Naive thymus-derived CD4-positive, alpha-beta T cell (primary cell): ENCODE results near the gene RDH13. TPM values are rescaled to one million over a fixed set of nuclear protein-coding genes. Genes with fewer than 3 reads are reported as not detected.

ENCODE experiments used
- ATAC-seq: fragments of 150-1000 bp; cut with Tn5 transposase; 2 replicates; pipeline ENCODE4 v1.10.0; 2021; ENCODE audit warnings: mild to moderate bottlenecking, moderate library complexity
- CTCF ChIA-PET: fragments of 350-600 bp; sonication (Branson Sonifier 250); formaldehyde crosslinking; loops from one replicate; lab custom pipeline; 2021; ENCODE audit warnings: antibody characterized with exemption; lab: Charles Lee
- POLR2A ChIA-PET: fragments of 350-600 bp; sonication (Branson Sonifier 250); formaldehyde crosslinking; loops from one replicate; lab custom pipeline; 2021; ENCODE audit warnings: antibody characterized with exemption, inconsistent platforms; lab: Charles Lee
- DNase-seq, 9 donors: peaks; one replicate each; pipeline versions ENCODE4 v3.0.0 to v3.0.0-alpha.2; 2020 to 2022; ENCODE audit warnings: mixed read lengths in 1 of 9
- H3K27ac ChIP-seq: one replicate; pipeline ENCODE4 v1.7.0; 2013; ENCODE audit warnings: mild to moderate bottlenecking, low read depth, low read length, moderate library complexity
- H3K27me3 ChIP-seq, 2 donors: one replicate each; pipeline ENCODE4 v1.7.0; 2013; ENCODE audit warnings: low read length in 2 of 2, mild to moderate bottlenecking in 2 of 2, moderate library complexity in 2 of 2; ENCODE audit not compliant: control insufficient read depth in 2 of 2, insufficient read depth in 2 of 2
- H3K36me3 ChIP-seq, 3 experiments: 1 replicate in 2 of 3; 2 replicates in 1 of 3; pipeline ENCODE4 v1.7.0; 2013; ENCODE audit warnings: low read length in 3 of 3, mild to moderate bottlenecking in 3 of 3, moderate library complexity in 1 of 3; ENCODE audit not compliant: insufficient read depth in 3 of 3, control insufficient read depth in 2 of 3
- H3K4me1 ChIP-seq, 2 donors: one replicate each; pipeline ENCODE4 v1.7.0; 2013; ENCODE audit warnings: low read length in 2 of 2, mild to moderate bottlenecking in 2 of 2, moderate library complexity in 1 of 2; ENCODE audit not compliant: control insufficient read depth in 2 of 2, insufficient read depth in 2 of 2
- H3K4me3 ChIP-seq: 2 replicates; pipeline ENCODE4 v1.7.0; 2013; ENCODE audit warnings: mild to moderate bottlenecking, low read length
- H3K9me3 ChIP-seq, 3 experiments: 1 replicate in 2 of 3; 2 replicates in 1 of 3; pipeline ENCODE4 v1.7.0; 2013; ENCODE audit warnings: low read length in 3 of 3; ENCODE audit not compliant: control insufficient read depth in 2 of 3
- H3K27ac Mint-ChIP-seq, 9 donors: one replicate each; pipeline ENCODE4 v1.8.0; 2020 to 2022; ENCODE audit warnings: mixed read lengths in 9 of 9, mild to moderate bottlenecking in 8 of 9, moderate library complexity in 5 of 9, inconsistent platforms in 2 of 9
- H3K27me3 Mint-ChIP-seq, 5 donors: one replicate each; pipeline ENCODE4 v1.8.0; 2021 to 2022; ENCODE audit warnings: mixed read lengths in 5 of 5, mild to moderate bottlenecking in 1 of 5
- H3K36me3 Mint-ChIP-seq, 5 donors: one replicate each; pipeline ENCODE4 v1.8.0; 2020 to 2022; ENCODE audit warnings: mixed read lengths in 5 of 5, mild to moderate bottlenecking in 3 of 5, inconsistent platforms in 1 of 5
- H3K4me1 Mint-ChIP-seq, 7 donors: one replicate each; pipeline ENCODE4 v1.8.0; 2020 to 2022; ENCODE audit warnings: mixed read lengths in 7 of 7, mild to moderate bottlenecking in 3 of 7, inconsistent platforms in 1 of 7
- H3K4me3 Mint-ChIP-seq, 10 donors: one replicate each; pipeline ENCODE4 v1.8.0; 2020 to 2022; ENCODE audit warnings: mild to moderate bottlenecking in 10 of 10, mixed read lengths in 10 of 10, moderate library complexity in 6 of 10, inconsistent platforms in 2 of 10
- H3K9me3 Mint-ChIP-seq, 11 donors: one replicate each; pipeline ENCODE4 v1.8.0; 2020 to 2022; ENCODE audit warnings: mixed read lengths in 11 of 11, mild to moderate bottlenecking in 4 of 11, inconsistent platforms in 1 of 11, moderate library complexity in 1 of 11
- intact Hi-C, 2 donors: fragments of 100-400 bp; cut with micrococcal nuclease; formaldehyde crosslinking; loops; one replicate each; pipeline ENCODE4 v1.15.1; 2023
- polyA plus RNA-seq, 2 donors: library from polyadenylated mRNA; unstranded; fragments of 300-500 nt; fragmentation: Illumina TruSeq; gene quantifications; one replicate each; pipeline ENCODE4 v1.2.3, GENCODE V29; 2021
- total RNA-seq, 6 experiments: library from RNA in 5 of 6; stranded (reverse) in 5 of 6; gene quantifications; 1 replicate in 5 of 6; 2 replicates in 1 of 6; pipeline ENCODE4 v1.2.3 and lab custom pipeline; 2021 to 2026

Gene RDH13
- total and polyA plus RNA-seq, 7 experiments from 2014 or later = 9.4 to 24.8 (median 19.0) TPM

- Mint-ChIP-seq H3K27ac (no peak overlapping the region), H3K4me1 (peaks cover 0 to 4% (median 0%) of the 10 kb centered on the region in 7 donors), H3K4me3 (no peak overlapping the region), H3K9me3 (no peaks in the 10 kb centered on the region), H3K36me3 (peaks cover 4 to 44% (median 15%) of the 10 kb centered on the region in 5 donors), H3K27me3 (no peaks in the 10 kb centered on the region)
- no peak overlapping the region for H3K27ac ChIP-seq
- H3K4me3 ChIP-seq = no peak overlapping the region
- no peaks in the 10 kb centered on the region for H3K4me1 ChIP-seq
- ChIA-PET POLR2A (interaction anchor here (0.6 kb wide), 1 partner anchor 597 kb away, joined by 3 read pairs; no protein-coding TSS in a partner anchor), CTCF (interaction anchor here (0.6 kb wide), 1 partner anchor 66 kb away, joined by 4 read pairs; no protein-coding TSS in a partner anchor)
- no peaks in the 10 kb centered on the region for H3K27me3 ChIP-seq
- H3K9me3 ChIP-seq = no peaks in the 10 kb centered on the region
- peaks cover 0 to 75% (median 5%) of the 10 kb centered on the region in 3 experiments for H3K36me3 ChIP-seq
- ATAC-seq (no peak), DNase-seq (no peak)
- intact Hi-C loops = no loop called here
Observed at GRCh38 chr19:55050749-55051532, 12.0 kb downstream of the RDH13 start.

- Histone ChIP-seq H3K9me3 (no peaks in the 10 kb centered on the region), H3K4me3 (no peak overlapping the region), H3K27ac (no peak overlapping the region), H3K4me1 (no peaks in the 10 kb centered on the region), H3K27me3 (no peaks in the 10 kb centered on the region), H3K36me3 (peaks cover 0 to 77% (median 5%) of the 10 kb centered on the region in 3 experiments)
- POLR2A ChIA-PET = no interaction called here
- Mint-ChIP-seq H3K4me1 (peaks cover 0 to 5% (median 0%) of the 10 kb centered on the region in 7 donors), H3K9me3 (no peaks in the 10 kb centered on the region), H3K27me3 (no peaks in the 10 kb centered on the region), H3K36me3 (peaks cover 4 to 45% (median 14%) of the 10 kb centered on the region in 5 donors), H3K4me3 (no peak overlapping the region), H3K27ac (no peak overlapping the region)
- CTCF ChIA-PET = no interaction called here
- ATAC-seq (no peak), DNase-seq (no peak)
- intact Hi-C loops = no loop called here
Observed at GRCh38 chr19:55048446-55048845, 14.5 kb downstream of the RDH13 start.

DNA sequence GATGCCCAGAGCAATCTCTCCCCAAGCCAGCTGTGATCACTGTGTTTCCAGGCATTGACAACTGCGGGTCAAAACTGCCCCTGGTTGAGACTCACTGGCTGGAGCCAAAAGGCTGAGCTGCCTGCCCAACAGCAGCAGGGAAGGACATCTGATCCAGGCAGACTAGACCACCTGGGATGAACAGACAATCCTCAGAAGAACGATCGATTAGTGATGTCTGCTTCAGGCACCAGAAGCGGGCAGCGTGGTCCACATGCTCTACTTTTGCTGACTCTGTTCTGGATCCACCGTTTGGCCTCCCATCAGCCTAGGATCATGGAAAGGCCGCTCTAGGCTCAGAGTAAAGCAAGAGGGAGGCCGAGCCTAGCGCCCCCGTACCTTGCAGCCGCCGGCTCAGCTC is 15.0 kb downstream of the RDH13 start:
- H3K36me3 ChIP-seq = peaks cover 0 to 73% (median 5%) of the 10 kb centered on the region in 3 experiments
- H3K27me3 ChIP-seq = no peaks in the 10 kb centered on the region
- POLR2A ChIA-PET = no interaction called here
- H3K9me3 ChIP-seq = no peaks in the 10 kb centered on the region
- Mint-ChIP-seq H3K4me3 (no peak overlapping the region), H3K27ac (no peak overlapping the region), H3K27me3 (no peaks in the 10 kb centered on the region), H3K4me1 (peaks cover 0 to 9% (median under 1%) of the 10 kb centered on the region in 7 donors), H3K36me3 (peaks cover 4 to 41% (median 11%) of the 10 kb centered on the region in 5 donors), H3K9me3 (no peaks in the 10 kb centered on the region)
- ATAC-seq (no peak), DNase-seq (no peak)
- CTCF ChIA-PET = no interaction called here
- intact Hi-C loops = no loop called here
- H3K4me3 ChIP-seq = no peak overlapping the region
- H3K27ac ChIP-seq = no peak overlapping the region
- H3K4me1 ChIP-seq = no peaks in the 10 kb centered on the region

DNA sequence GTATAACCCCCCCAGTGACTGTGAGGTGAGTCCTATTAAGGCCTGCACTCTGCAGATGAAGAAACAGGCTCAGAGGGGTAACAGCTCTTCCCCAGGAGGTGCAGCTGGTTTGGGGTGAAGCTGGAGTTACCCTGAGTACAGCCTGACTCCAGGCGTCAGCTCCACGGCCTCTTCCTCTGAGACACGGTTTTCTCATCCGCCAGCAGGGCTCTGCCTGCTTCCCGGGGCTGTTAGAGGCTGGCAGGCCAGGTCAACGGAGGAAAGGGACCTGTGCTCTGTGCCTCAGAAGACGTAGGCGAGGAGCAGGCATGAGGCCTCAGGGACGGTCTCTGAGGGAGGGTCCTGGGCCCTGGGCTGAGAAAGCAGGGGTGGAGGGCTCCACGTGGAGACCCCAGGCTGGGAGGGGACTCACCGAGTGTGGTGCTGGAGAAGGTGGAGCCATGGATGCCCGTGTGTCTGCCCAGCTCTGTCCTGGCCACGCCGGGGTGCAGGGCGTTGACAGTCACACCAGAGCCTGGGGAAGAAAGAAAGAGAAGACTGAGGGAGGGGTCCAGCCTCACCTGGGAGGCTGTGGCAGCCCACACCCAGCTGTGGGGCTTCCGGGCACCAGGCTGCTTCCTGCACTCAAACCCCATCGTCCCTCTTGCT is 15.8 kb downstream of the RDH13 start:
- Histone ChIP-seq H3K9me3 (no peaks in the 10 kb centered on the region), H3K27me3 (no peaks in the 10 kb centered on the region), H3K4me1 (peaks cover 4 to 7% of the 10 kb centered on the region in 2 donors), H3K27ac (no peak overlapping the region), H3K36me3 (peaks cover 0 to 75% (median 5%) of the 10 kb centered on the region in 3 experiments), H3K4me3 (no peak overlapping the region)
- intact Hi-C loops = no loop called here
- Mint-ChIP-seq H3K4me3 (no peak overlapping the region), H3K4me1 (peaks cover 7 to 17% (median 9%) of the 10 kb centered on the region in 7 donors), H3K9me3 (no peaks in the 10 kb centered on the region), H3K27me3 (no peaks in the 10 kb centered on the region), H3K27ac (no peak overlapping the region), H3K36me3 (peaks cover 4 to 36% (median 9%) of the 10 kb centered on the region in 5 donors)
- ATAC-seq (no peak), DNase-seq (no peak)
- ChIA-PET CTCF (no interaction called here), POLR2A (interaction anchor here (0.6 kb wide), 1 partner anchor 61 kb away, joined by 3 read pairs; no protein-coding TSS in a partner anchor)

GRCh38 chr19:55044771-55045716 is 17.9 kb downstream of the RDH13 start:
- no peak for ATAC-seq
- no peaks in the 10 kb centered on the region for H3K27me3 Mint-ChIP-seq
- H3K27ac Mint-ChIP-seq = peak overlapping the region in 2 of 9 donors; percentile 19 to 30
- H3K4me3 Mint-ChIP-seq = no peak overlapping the region
- intact Hi-C loops = no loop called here
- peaks cover 0 to 32% (median 5%) of the 10 kb centered on the region in 5 donors for H3K36me3 Mint-ChIP-seq
- no peaks in the 10 kb centered on the region for H3K9me3 ChIP-seq
- H3K4me1 ChIP-seq = peaks cover 11 to 19% of the 10 kb centered on the region in 2 donors
- ChIA-PET POLR2A (interaction anchor here (0.6 to 0.7 kb wide), 2 partner anchors 276 to 649 kb away, joined by 3 read pairs; no protein-coding TSS in a partner anchor), CTCF (no interaction called here)
- no peak overlapping the region for H3K27ac ChIP-seq
- no peak for DNase-seq
- H3K9me3 Mint-ChIP-seq = no peaks in the 10 kb centered on the region
- H3K4me1 Mint-ChIP-seq = peaks cover 15 to 29% (median 22%) of the 10 kb centered on the region in 7 donors
- no peaks in the 10 kb centered on the region for H3K27me3 ChIP-seq
- no peak overlapping the region for H3K4me3 ChIP-seq
- peaks cover 0 to 55% (median 5%) of the 10 kb centered on the region in 3 experiments for H3K36me3 ChIP-seq

DNA sequence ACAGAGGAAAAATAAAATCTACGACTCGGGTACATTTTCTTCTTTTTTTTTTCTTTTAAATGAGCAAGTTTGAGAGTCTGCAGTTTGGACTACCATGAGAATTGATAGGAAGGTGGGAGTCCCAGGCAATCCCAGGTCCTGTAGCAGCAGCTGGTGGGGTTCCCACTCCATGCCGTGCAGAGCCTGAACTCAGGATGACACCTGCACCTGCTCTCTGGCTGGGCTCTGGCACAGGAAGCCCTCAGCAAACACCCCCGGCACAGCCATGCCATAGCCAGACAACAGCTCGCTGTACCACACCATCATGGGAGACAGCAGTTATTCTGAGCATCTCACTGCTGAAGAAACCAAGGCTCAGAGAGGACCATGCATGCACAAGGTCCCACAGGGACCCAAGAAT is 18.7 kb downstream of the RDH13 start:
- no peaks in the 10 kb centered on the region for H3K9me3 ChIP-seq
- H3K36me3 ChIP-seq = peaks cover 0 to 53% (median 5%) of the 10 kb centered on the region in 3 experiments
- intact Hi-C loops = no loop called here
- no peaks in the 10 kb centered on the region for H3K27me3 Mint-ChIP-seq
- ChIA-PET POLR2A (no interaction called here), CTCF (no interaction called here)
- no peak overlapping the region for H3K4me3 ChIP-seq
- peaks cover 16 to 34% (median 26%) of the 10 kb centered on the region in 7 donors for H3K4me1 Mint-ChIP-seq
- H3K4me3 Mint-ChIP-seq = no peak overlapping the region
- H3K9me3 Mint-ChIP-seq = peaks cover 0 to 3% (median 0%) of the 10 kb centered on the region in 11 donors
- ATAC-seq (no peak), DNase-seq (no peak)
- H3K27me3 ChIP-seq = no peaks in the 10 kb centered on the region
- peak overlapping the region in 1 of 9 donors; percentile 30 for H3K27ac Mint-ChIP-seq
- H3K27ac ChIP-seq = no peak overlapping the region
- H3K36me3 Mint-ChIP-seq = peaks cover 0 to 34% (median 9%) of the 10 kb centered on the region in 5 donors
- H3K4me1 ChIP-seq = peaks cover 11 to 19% of the 10 kb centered on the region in 2 donors
